Astrocyte (in vitro differentiated cells and primary cell): ENCODE data around the gene BPHL. TPM values are rescaled to one million over a fixed set of nuclear protein-coding genes. Genes with fewer than 3 reads are reported as not detected.

Source experiments
- DNase-seq: peaks from one replicate; pipeline ENCODE4 v3.0.0-alpha.2; 2010; ENCODE audit warnings: low read depth
- FAIRE-seq: peaks from 2 replicates; lab custom pipeline; 2011; peaks lifted over from hg19 to GRCh38; lab: Jason Lieb, UNC
- H2AFZ ChIP-seq: 2 replicates; pipeline ENCODE4 v1.6.0; 2012; ENCODE audit warnings: low read depth, low read length, inconsistent platforms
- H3K27ac ChIP-seq: 2 replicates; pipeline ENCODE4 v1.5.1; 2011; ENCODE audit warnings: low read depth, low read length, inconsistent platforms
- H3K27me3 ChIP-seq: 2 replicates; pipeline ENCODE4 v1.6.0; 2011; ENCODE audit warnings: low read length, inconsistent platforms; ENCODE audit not compliant: insufficient read depth
- H3K36me3 ChIP-seq: 2 replicates; pipeline ENCODE4 v1.5.1; 2011; ENCODE audit warnings: low read length, inconsistent platforms; ENCODE audit not compliant: insufficient read depth
- H3K4me1 ChIP-seq: 2 replicates; pipeline ENCODE4 v1.5.1; 2011; ENCODE audit warnings: low read length, inconsistent platforms; ENCODE audit not compliant: insufficient read depth
- H3K4me2 ChIP-seq: 2 replicates; pipeline ENCODE4 v1.6.0; 2012; ENCODE audit warnings: low read length, inconsistent platforms
- H3K4me3 ChIP-seq: 2 replicates; pipeline ENCODE4 v1.5.1; 2011; ENCODE audit warnings: low read depth, mild to moderate bottlenecking, low read length, inconsistent platforms; ENCODE audit not compliant: insufficient read depth
- H3K79me2 ChIP-seq: 2 replicates; pipeline ENCODE4 v1.6.0; 2012; ENCODE audit warnings: mild to moderate bottlenecking, low read length, inconsistent platforms; ENCODE audit not compliant: insufficient read depth
- H3K9ac ChIP-seq: 2 replicates; pipeline ENCODE4 v1.6.0; 2012; ENCODE audit warnings: mild to moderate bottlenecking, low read length, inconsistent platforms
- H3K9me3 ChIP-seq: 2 replicates; pipeline ENCODE4 v1.5.1; 2012; ENCODE audit warnings: low read depth, mild to moderate bottlenecking, low read length, inconsistent platforms; ENCODE audit not compliant: insufficient read depth
- H4K20me1 ChIP-seq: 2 replicates; pipeline ENCODE4 v1.6.0; 2012; ENCODE audit warnings: low read length, inconsistent platforms; ENCODE audit not compliant: insufficient read depth
- H3K27ac Mint-ChIP-seq: one replicate; pipeline ENCODE4 v1.8.0; 2021; ENCODE audit warnings: mild to moderate bottlenecking, mixed read lengths; ENCODE audit not compliant: unreplicated experiment
- H3K27me3 Mint-ChIP-seq: one replicate; pipeline ENCODE4 v1.8.0; 2021; ENCODE audit warnings: low read depth, mixed read lengths; ENCODE audit not compliant: unreplicated experiment
- H3K36me3 Mint-ChIP-seq: one replicate; pipeline ENCODE4 v1.8.0; 2021; ENCODE audit warnings: low read depth, mixed read lengths; ENCODE audit not compliant: unreplicated experiment
- H3K4me1 Mint-ChIP-seq: one replicate; pipeline ENCODE4 v1.8.0; 2021; ENCODE audit warnings: low read depth, mixed read lengths; ENCODE audit not compliant: unreplicated experiment
- H3K4me3 Mint-ChIP-seq: one replicate; pipeline ENCODE4 v1.8.0; 2021; ENCODE audit warnings: mild to moderate bottlenecking, moderate library complexity, mixed read lengths; ENCODE audit not compliant: unreplicated experiment
- H3K9me3 Mint-ChIP-seq: one replicate; pipeline ENCODE4 v1.8.0; 2021; ENCODE audit warnings: mild to moderate bottlenecking, mixed read lengths; ENCODE audit not compliant: unreplicated experiment
- EZH2 ChIP-seq: IDR thresholded peaks from 2 replicates; pipeline ENCODE4 v1.6.1; 2012; ENCODE audit warnings: mild to moderate bottlenecking, low read length, inconsistent platforms; ENCODE audit not compliant: insufficient read depth
- total RNA-seq: library from RNA; stranded (reverse); gene quantifications from 2 replicates; pipeline ENCODE4 v1.2.1, GENCODE V29; 2021
- TF ChIP-seq, protein P1 (sequence below): IDR thresholded peaks from 2 replicates; pipeline ENCODE4 v1.5.1; 2011; ENCODE audit warnings: low read depth, mild to moderate bottlenecking, inconsistent platforms, low read length, moderate library complexity; ENCODE audit not compliant: insufficient read depth

Gene BPHL
- total RNA-seq, 1 donor from 2014 or later, result 22.7 TPM

DNA sequence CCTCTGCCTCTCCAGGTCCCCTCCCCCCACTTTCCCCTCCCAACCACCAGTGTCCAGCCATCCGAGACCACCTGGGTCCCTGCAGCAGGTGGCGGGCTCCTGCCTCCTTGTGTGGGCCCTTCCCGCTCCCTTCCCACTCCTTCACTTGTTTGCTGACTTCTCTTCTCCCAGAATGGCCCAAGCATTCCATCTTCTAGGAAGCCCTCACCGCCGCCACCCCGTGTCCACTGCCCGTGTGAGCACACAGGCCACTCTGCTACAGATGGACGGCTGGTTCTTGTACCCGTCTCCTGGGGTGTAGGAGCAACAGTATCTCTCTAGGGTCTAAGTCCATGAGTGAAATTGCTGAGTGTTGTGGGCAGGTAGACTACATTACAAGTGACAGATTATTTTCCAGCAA is 15.0 kb downstream of the BPHL start:
- FAIRE-seq (no peak), DNase-seq (no peak)
- Histone ChIP-seq H3K27ac (no peak overlapping the region), H2AFZ (no peak overlapping the region), H3K4me2 (no peak overlapping the region), H3K9ac (no peak overlapping the region), H3K4me1 (peaks cover 2% of the 10 kb centered on the region), H3K79me2 (no peaks in the 10 kb centered on the region), H3K9me3 (no peaks in the 10 kb centered on the region), H3K27me3 (no peaks in the 10 kb centered on the region), H3K4me3 (no peak overlapping the region), H3K36me3 (peaks cover 3% of the 10 kb centered on the region), H4K20me1 (no peaks in the 10 kb centered on the region)
- Mint-ChIP-seq H3K9me3 (no peaks in the 10 kb centered on the region), H3K4me1 (peaks cover 14% of the 10 kb centered on the region), H3K27ac (no peak overlapping the region), H3K27me3 (no peaks in the 10 kb centered on the region), H3K36me3 (peaks cover 46% of the 10 kb centered on the region), H3K4me3 (no peak overlapping the region)
- TF ChIP-seq EZH2, result no peak
- TF ChIP-seq, protein P1, sequence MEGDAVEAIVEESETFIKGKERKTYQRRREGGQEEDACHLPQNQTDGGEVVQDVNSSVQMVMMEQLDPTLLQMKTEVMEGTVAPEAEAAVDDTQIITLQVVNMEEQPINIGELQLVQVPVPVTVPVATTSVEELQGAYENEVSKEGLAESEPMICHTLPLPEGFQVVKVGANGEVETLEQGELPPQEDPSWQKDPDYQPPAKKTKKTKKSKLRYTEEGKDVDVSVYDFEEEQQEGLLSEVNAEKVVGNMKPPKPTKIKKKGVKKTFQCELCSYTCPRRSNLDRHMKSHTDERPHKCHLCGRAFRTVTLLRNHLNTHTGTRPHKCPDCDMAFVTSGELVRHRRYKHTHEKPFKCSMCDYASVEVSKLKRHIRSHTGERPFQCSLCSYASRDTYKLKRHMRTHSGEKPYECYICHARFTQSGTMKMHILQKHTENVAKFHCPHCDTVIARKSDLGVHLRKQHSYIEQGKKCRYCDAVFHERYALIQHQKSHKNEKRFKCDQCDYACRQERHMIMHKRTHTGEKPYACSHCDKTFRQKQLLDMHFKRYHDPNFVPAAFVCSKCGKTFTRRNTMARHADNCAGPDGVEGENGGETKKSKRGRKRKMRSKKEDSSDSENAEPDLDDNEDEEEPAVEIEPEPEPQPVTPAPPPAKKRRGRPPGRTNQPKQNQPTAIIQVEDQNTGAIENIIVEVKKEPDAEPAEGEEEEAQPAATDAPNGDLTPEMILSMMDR, result no peak

DNA sequence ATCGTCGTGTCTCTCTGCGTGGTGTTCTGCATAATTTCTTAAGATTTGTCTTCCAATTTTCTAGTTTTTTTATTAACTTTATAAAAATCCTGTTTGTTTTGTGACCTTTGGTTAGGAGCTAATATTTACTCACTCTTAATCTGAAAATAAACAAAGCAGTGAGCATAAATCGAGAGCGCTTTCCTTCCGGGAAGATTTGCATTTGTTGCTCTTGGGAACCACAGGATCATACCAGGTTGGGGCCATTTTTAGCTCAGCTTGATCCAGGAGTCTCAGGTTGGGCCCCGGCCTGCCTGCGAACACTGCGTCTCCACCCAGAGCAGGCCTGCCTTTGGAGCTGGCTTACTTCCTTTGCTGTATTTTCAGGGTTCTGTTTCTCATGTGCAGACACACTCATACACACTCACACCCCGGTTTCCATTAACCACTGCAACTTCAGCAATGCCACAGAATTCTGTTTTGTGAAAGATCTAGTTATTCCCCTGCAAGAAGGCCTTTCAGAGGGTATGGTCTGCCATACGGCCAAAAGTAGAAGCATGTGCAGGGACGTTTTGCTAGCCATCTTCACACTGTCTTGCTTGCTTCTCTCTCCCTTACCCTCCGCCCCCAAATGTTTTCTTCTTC is 17.3 kb downstream of the BPHL start:
- no peak for FAIRE-seq

More for the DNA sequence above, 17.3 kb downstream of the BPHL start:
- Histone ChIP-seq H3K9ac (no peak overlapping the region), H3K79me2 (no peaks in the 10 kb centered on the region), H3K4me1 (peaks cover 15% of the 10 kb centered on the region), H2AFZ (no peak overlapping the region), H4K20me1 (no peaks in the 10 kb centered on the region), H3K9me3 (no peaks in the 10 kb centered on the region), H3K4me2 (no peak overlapping the region), H3K27ac (no peak overlapping the region), H3K4me3 (no peak overlapping the region), H3K36me3 (peaks cover under 1% of the 10 kb centered on the region), H3K27me3 (no peaks in the 10 kb centered on the region)
- Mint-ChIP-seq H3K27ac (no peak overlapping the region), H3K36me3 (peaks cover 54% of the 10 kb centered on the region), H3K4me1 (peaks cover 18% of the 10 kb centered on the region), H3K4me3 (no peak overlapping the region), H3K27me3 (no peaks in the 10 kb centered on the region), H3K9me3 (peaks cover 2% of the 10 kb centered on the region)
- no peak for DNase-seq
- TF ChIP-seq, protein P1, result no peak
- TF ChIP-seq EZH2, result no peak
